GM12875 (cell line): ENCODE data around the gene CFAP54.
"Not testable (repeated sequence)": the region's sequence is repeated elsewhere in the genome, so short reads cannot be mapped to it uniquely, and the experiment has no call there.

ENCODE experiments used
- H3K4me3 ChIP-seq: one replicate; pipeline ENCODE4 v1.5.1; 2011; ENCODE audit warnings: low read depth, low read length, control low read depth
- CTCF ChIP-seq: IDR thresholded peaks from 2 replicates; pipeline ENCODE4 v1.5.1; 2011; ENCODE audit warnings: low read depth, mild to moderate bottlenecking, control low read depth, inconsistent platforms, low read length, moderate library complexity, borderline replicate concordance; ENCODE audit not compliant: insufficient read depth

Gene CFAP54

DNA sequence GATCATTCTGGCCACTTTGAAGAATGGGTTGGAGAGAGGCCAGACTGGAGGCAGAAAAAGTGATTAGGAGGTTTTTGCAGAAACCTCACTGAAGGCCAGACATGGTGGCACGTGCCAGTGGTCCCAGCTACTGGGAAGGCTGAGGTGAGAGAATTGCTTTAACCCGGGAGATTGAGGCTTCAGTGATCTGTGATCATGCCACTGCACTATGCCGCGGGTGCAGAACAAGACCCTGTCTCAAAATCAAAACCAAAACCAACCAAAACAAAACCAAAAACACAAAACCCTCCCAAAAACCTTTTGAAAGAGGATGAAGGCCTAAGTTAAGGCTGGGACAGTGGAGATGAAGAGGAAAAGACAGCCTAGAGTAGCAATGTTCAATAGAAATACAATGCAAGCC lies 15.2 kb upstream of the CFAP54 start:
- H3K4me3 ChIP-seq, result no peak overlapping the region
- TF ChIP-seq CTCF, result no peak

- H3K4me3 ChIP-seq, result no peak overlapping the region
- TF ChIP-seq CTCF, result no peak
Observed at GRCh38 chr12:96478011-96478410, 11.4 kb upstream of the CFAP54 start.

DNA sequence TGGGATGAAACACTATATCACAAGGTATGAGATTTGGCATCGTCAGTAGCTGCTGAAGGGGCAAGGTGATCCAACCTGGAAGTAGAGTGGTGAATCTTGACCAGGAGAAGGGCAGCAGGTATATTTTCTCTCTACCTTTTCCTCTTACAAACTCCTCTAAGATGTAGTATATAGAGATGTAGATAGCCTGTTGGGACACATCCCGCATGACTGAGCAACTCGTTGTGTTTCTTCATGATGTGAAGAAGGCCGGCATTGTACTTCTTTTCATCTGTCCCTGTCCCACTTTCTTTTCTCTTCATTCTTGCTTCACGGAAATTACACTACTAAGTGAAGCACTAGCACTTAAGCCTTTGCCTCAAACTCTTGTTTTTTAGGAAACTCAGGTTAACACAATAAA lies 7.3 kb upstream of the CFAP54 start:
- no peak for TF ChIP-seq CTCF

DNA sequence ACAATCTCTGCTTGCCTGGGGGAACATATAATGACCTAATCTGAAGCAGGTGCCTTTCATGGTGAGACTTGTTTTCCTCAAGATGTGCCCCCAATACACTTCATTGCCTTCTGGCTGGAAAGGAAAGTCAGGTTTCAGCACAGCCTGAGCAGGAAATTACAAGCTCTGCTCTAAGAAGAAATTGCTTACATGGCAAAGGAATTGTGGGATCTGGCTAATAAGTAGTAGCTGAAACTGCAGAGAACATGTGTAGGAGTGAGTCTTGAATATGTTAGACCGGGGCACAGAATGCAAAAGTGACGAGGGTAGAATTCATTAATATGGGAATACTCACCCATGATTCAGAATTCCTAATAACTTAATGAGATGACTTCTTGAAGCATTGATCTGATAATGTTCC lies 6.3 kb upstream of the CFAP54 start:
- TF ChIP-seq CTCF, result no peak

More for the DNA sequence above, 7.3 kb upstream of the CFAP54 start:
- no peak overlapping the region for H3K4me3 ChIP-seq

GRCh38 chr12:96486751-96487613 lies 2.4 kb upstream of the CFAP54 start:
- no peak for TF ChIP-seq CTCF
- H3K4me3 ChIP-seq, result no peak overlapping the region

More for the DNA sequence above, 6.3 kb upstream of the CFAP54 start:
- no peak overlapping the region for H3K4me3 ChIP-seq

DNA sequence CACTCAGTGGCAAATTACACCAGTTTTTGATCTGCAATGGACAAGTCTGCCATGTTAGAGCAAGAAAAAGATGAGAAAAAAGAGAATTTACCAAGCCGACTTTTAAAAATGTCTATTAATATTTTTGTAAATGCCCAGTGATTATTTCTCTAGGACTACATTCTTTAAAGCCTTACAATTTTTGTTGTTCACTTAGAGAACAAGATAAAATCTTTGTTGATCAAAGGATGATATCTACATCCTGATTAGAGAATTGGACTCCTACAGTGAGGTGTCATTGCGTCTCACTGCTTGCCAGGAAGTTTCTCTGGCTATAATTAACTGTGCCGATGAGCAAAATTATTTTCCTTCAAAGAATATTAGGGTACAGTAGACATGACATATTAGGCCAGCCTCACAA lies 1.7 kb upstream of the CFAP54 start:
- TF ChIP-seq CTCF, result no peak
- H3K4me3 ChIP-seq, result no peak overlapping the region

DNA sequence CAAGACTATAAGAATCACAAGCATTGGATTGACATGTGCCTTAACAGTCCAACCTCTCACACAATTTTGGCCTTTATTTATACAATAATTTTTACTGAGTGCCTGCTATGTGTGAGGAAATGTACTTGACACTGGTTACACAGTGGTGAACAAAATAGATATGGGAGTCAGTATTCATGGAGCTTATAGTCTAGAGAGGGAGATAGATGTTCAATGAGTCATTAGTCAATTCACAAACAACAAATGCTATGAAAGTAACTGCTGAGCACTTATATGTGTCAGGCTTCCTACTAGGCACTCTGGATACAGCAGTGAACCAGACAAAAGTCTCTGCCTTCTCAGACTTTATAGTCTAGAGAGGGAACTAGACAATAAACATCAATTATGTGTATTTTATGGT lies 3.7 kb downstream of the CFAP54 start:
- TF ChIP-seq CTCF, result no peak
- no peak overlapping the region for H3K4me3 ChIP-seq

DNA sequence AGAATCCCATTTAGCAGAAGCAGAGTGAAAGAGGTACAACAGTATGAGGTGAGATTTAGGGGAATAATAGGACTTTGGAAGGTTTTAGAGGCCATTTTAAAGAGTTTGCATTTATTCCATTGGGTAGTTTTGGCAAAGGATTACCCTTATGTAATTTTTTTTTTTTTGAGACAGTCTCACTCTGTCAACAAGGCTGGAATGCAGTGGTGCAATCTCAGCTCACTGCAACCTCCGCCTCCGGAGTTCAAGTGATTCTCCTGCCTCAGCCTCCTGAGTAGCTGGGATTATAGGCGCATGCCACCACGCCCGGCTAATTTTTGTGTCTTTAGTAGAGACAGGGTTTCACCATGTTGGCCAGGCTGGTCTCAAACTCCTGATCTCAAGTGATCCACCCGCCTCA lies 4.8 kb downstream of the CFAP54 start:
- not testable (repeated sequence) for H3K4me3 ChIP-seq
